Pancreas (tissue), 10 donors: ENCODE measurements around the gene KIAA0319L. TPM values are rescaled to one million over a fixed set of nuclear protein-coding genes. Genes with fewer than 3 reads are reported as not detected.
A peak's percentile ranks its signal among the peaks of the same experiment; 100 is the strongest.
"Not testable (repeated sequence)": the region's sequence is repeated elsewhere in the genome, so short reads cannot be mapped to it uniquely, and the experiment has no call there.

ENCODE experiments used
- ATAC-seq, 4 donors: fragments of 200-7000 bp; cut with Tn5 transposase; one replicate each; pipeline versions ENCODE4 v1.8.0 to v1.9.1; 2020; ENCODE audit warnings: mild to moderate bottlenecking in 4 of 4, moderate library complexity in 4 of 4
- DNase-seq, 6 donors: peaks; one replicate each; pipeline ENCODE4 v3.0.0-alpha.2; 2020
- FAIRE-seq: peaks from 2 replicates; lab custom pipeline; 2012; peaks lifted over from hg19 to GRCh38; lab: Jason Lieb, UNC
- H3K27ac ChIP-seq, 4 donors: fragments of 200-600 bp; sonication (generic); 1 replicate in 3 of 4; 2 replicates in 1 of 4; pipeline versions ENCODE4 v1.5.0 to v1.8.0; 2020
- H3K27me3 ChIP-seq, 4 donors: fragments of 200-600 bp; one replicate each; pipeline ENCODE4 v1.8.0; 2021
- H3K36me3 ChIP-seq, 3 donors: fragments of 200-600 bp; sonication (generic) in 1 of 3; one replicate each; pipeline versions ENCODE4 v1.5.0 to v1.8.0; 2020 to 2021
- H3K4me1 ChIP-seq, 3 donors: fragments of 200-600 bp; one replicate each; pipeline ENCODE4 v1.8.0; 2021
- H3K4me3 ChIP-seq, 4 donors: fragments of 200-600 bp; sonication (generic) in 2 of 4; one replicate each; pipeline versions ENCODE4 v1.5.0 to v1.8.0; 2020 to 2021
- H3K9me3 ChIP-seq, 4 donors: fragments of 200-600 bp; one replicate each; pipeline ENCODE4 v1.8.0; 2021
- WGBS, 2 donors: extraction: QIAGEN DNeasy Blood & Tissue Kit; methylation state at CpG; one replicate each; pipeline ENCODE4 v1.1.7; 2013; 5-methylcytosine and 5-hydroxymethylcytosine counted together
- intact Hi-C, 3 donors: fragments of 100-400 bp; cut with DNase I; formaldehyde crosslinking; loops; one replicate each; pipeline versions ENCODE4 v1.11.1 to v1.14.2; 2022
- polyA plus RNA-seq, 2 donors: library from polyadenylated mRNA; stranded (reverse); fragments of 200-250 nt; gene quantifications; one replicate each; pipeline ENCODE4 v1.2.3, GENCODE V29; 2013
- total RNA-seq, 6 donors: library from RNA; stranded (reverse); fragmentation: NEBNext Ultra II Directional in 4 of 6; extraction: Animal tissue kit (Norgen Biotek cat#: 25700) in 4 of 6; gene quantifications; one replicate each; pipeline versions ENCODE4 v1.2.1 to v1.2.4, GENCODE V29; 2021 to 2023
- TF ChIP-seq, protein P1 (sequence below), 4 donors: fragments of 200-600 bp; sonication (generic) in 3 of 4; IDR thresholded peaks; one replicate each; pipeline versions ENCODE4 v1.5.0 to v1.8.0; 2021; ENCODE audit warnings: antibody characterized with exemption in 4 of 4
- donor health status: healthy with polysubstance abuse.
- donor health status: DM: no; HTN: no; CAD: no; lungs with moderate emphysema.
- donor health status: DM: no; HTN: no; CAD: no.
- donor health status: control.
- donor health status: control.
- donor health status: Bipolar disorder and iron deficiency.
- donor health status: DM: yes; HTN: yes; CAD: no.
- donor health status: DM: no; HTN: no; CAD: no.
- donor health status: DM: no; HTN: no; CAD: no.
- donor health status: DM: yes; HTN: yes; CAD: no.

KIAA0319L gene
- total and polyA plus RNA-seq, 8 donors: 22.9 to 50.8 (median 44.1) TPM

DNA sequence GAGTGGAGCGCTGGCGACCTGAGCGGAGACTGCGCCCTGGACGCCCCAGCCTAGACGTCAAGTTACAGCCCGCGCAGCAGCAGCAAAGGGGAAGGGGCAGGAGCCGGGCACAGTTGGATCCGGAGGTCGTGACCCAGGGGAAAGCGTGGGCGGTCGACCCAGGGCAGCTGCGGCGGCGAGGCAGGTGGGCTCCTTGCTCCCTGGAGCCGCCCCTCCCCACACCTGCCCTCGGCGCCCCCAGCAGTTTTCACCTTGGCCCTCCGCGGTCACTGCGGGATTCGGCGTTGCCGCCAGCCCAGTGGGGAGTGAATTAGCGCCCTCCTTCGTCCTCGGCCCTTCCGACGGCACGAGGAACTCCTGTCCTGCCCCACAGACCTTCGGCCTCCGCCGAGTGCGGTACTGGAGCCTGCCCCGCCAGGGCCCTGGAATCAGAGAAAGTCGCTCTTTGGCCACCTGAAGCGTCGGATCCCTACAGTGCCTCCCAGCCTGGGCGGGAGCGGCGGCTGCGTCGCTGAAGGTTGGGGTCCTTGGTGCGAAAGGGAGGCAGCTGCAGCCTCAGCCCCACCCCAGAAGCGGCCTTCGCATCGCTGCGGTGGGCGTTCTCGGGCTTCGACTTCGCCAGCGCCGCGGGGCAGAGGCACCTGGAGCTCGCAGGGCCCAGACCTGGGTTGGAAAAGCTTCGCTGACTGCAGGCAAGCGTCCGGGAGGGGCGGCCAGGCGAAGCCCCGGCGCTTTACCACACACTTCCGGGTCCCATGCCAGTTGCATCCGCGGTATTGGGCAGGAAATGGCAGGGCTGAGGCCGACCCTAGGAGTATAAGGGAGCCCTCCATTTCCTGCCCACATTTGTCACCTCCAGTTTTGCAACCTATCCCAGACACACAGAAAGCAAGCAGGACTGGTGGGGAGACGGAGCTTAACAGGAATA, 20.1 kb upstream of the KIAA0319L start:
- Histone ChIP-seq H3K27me3 (no peaks in the 10 kb centered on the region), H3K4me1 (no peaks in the 10 kb centered on the region), H3K36me3 (no peaks in the 10 kb centered on the region), H3K4me3 (peak overlapping the region in 3 of 4 donors; percentile 13 to 45 (median 22)), H3K27ac (no peak overlapping the region), H3K9me3 (no peaks in the 10 kb centered on the region)
- intact Hi-C loops: loop anchor here in 1 of 3 donors (10.0 kb wide), 1 partner anchor 147 kb away; no protein-coding TSS in a partner anchor
- TF ChIP-seq, protein P1, sequence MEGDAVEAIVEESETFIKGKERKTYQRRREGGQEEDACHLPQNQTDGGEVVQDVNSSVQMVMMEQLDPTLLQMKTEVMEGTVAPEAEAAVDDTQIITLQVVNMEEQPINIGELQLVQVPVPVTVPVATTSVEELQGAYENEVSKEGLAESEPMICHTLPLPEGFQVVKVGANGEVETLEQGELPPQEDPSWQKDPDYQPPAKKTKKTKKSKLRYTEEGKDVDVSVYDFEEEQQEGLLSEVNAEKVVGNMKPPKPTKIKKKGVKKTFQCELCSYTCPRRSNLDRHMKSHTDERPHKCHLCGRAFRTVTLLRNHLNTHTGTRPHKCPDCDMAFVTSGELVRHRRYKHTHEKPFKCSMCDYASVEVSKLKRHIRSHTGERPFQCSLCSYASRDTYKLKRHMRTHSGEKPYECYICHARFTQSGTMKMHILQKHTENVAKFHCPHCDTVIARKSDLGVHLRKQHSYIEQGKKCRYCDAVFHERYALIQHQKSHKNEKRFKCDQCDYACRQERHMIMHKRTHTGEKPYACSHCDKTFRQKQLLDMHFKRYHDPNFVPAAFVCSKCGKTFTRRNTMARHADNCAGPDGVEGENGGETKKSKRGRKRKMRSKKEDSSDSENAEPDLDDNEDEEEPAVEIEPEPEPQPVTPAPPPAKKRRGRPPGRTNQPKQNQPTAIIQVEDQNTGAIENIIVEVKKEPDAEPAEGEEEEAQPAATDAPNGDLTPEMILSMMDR (IDR thresholded peaks at IDR 0.05): no peak
- DNase-seq (no peak), ATAC-seq (peak in 3 of 4 donors; percentile 25 to 68 (median 55)), FAIRE-seq (no peak)
- 42 to 49% methylated on average over 69 to 70 of the region's 70 CpGs for WGBS, 2 donors

DNA sequence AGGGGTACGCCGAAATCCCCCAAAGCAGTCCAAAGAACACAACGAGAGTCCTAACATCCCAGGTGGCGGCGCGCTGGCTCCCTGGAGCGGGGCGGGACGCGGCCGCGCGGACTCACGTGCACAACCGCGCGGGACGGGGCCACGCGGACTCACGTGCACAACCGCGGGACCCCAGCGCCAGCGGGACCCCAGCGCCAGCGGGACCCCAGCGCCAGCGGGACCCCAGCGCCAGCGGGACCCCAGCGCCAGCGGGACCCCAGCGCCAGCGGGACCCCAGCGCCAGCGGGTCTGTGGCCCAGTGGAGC, 19.5 kb upstream of the KIAA0319L start:
- peak overlapping the region in 1 of 4 donors; percentile 45 for H3K4me3 ChIP-seq
- H3K36me3 ChIP-seq, H3K9me3 ChIP-seq, H3K4me1 ChIP-seq, FAIRE-seq, H3K27ac ChIP-seq, DNase-seq, ATAC-seq, H3K27me3 ChIP-seq: not testable (repeated sequence)
- intact Hi-C loops: loop anchor here in 1 of 3 donors (10.0 kb wide), 1 partner anchor 148 kb away; no protein-coding TSS in a partner anchor
- WGBS, 2 donors: 51 to 57% methylated on average over 37 of the region's 37 CpGs

DNA sequence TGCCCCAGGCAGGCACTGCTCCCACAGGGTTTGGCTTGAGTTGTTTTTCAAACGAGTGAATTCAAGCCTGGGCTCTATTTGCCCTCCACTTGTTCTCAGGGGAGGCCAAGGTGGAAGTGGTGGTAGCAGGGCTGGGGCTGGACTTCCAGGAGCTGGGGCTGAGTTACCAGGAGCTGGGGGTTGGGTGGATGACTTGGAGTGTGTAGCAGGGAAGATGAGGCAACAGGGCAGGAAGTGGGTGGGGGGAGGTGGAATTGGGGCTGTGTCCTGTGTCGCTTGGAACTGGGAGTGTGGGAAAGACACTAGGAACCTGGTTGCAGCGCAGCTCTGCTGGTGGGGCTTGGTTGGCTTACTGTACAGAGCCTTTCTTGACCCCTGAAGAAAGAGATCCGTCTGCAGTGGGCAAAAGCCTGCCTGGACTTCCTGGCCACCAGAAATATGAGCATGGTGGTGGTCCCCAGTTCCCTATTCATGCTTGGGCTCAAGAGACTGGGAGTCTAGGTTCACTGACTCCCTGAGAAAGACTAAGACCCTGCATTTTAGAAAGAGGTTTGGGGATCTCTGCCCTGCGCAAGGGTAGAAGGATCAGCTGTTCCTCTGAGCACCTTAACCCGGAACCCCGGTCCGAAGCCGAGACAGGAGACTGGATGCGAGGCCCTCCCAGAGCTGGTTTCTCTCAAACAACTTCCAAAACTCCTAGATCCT, 19.0 kb upstream of the KIAA0319L start:
- intact Hi-C loops: loop anchor here in 1 of 3 donors (10.0 kb wide), 1 partner anchor 149 kb away; no protein-coding TSS in a partner anchor
- Histone ChIP-seq H3K27ac (no peak overlapping the region), H3K4me3 (no peak overlapping the region), H3K9me3 (no peaks in the 10 kb centered on the region), H3K36me3 (no peaks in the 10 kb centered on the region), H3K27me3 (no peaks in the 10 kb centered on the region), H3K4me1 (no peaks in the 10 kb centered on the region)
- DNase-seq: no peak
- FAIRE-seq: no peak
- TF ChIP-seq, protein P1 (IDR thresholded peaks at IDR 0.05): no peak
- no peak for ATAC-seq
- 79 to 82% methylated on average over 10 of the region's 10 CpGs for WGBS, 2 donors

DNA sequence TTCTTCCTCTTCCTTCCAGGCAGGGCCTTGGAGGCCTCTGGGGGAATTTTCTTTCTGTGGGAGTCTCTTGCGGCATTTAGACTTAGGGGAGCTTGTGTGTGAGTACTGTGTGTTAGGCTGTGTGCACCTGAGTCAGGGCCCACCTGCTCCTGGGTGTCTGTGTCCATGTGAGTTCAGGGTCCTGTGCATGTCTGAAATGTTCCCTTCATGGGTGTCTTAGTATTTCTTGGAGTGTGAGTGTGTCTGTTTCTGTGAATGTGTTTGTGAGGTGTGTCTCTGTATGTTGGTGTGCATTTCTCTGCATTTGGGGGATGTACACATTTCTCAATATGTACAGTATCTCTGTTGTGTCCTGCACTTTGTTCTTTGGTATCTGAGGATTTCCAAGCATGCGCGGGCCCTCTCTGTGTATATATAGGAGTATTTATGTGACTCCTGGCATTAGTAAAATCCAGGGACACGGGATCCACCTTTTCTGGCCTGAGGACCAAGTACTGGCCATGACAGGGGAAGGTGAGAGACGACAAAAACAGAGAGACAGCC, 18.3 kb upstream of the KIAA0319L start:
- DNase-seq: no peak

More for the DNA sequence above, 18.3 kb upstream of the KIAA0319L start:
- H3K36me3 ChIP-seq: no peaks in the 10 kb centered on the region
- no peaks in the 10 kb centered on the region for H3K9me3 ChIP-seq
- 77 to 82% methylated on average over 5 of the region's 5 CpGs for WGBS, 2 donors
- no peak for ATAC-seq
- no peaks in the 10 kb centered on the region for H3K4me1 ChIP-seq
- TF ChIP-seq, protein P1 (IDR thresholded peaks at IDR 0.05): no peak
- H3K27me3 ChIP-seq: no peaks in the 10 kb centered on the region
- no peak overlapping the region for H3K27ac ChIP-seq
- intact Hi-C loops: loop anchor here in 1 of 3 donors (10.0 kb wide), 1 partner anchor 149 kb away; no protein-coding TSS in a partner anchor
- no peak for FAIRE-seq
- H3K4me3 ChIP-seq: no peak overlapping the region
